ENCODE measurements around the gene HECTD3.
"Not testable (repeated sequence)": the region's sequence is repeated elsewhere in the genome, so short reads cannot be mapped to it uniquely, and the experiment has no call there.

HECTD3 gene

GRCh38 chr1:44985747-44986359 is 25.3 kb downstream of the HECTD3 start:
- DNase-seq = no peak

GRCh38 chr1:44977372-44977771 is 33.8 kb downstream of the HECTD3 start:
- DNase-seq = not testable (repeated sequence)

- DNase-seq = no peak
Measured at GRCh38 chr1:44976252-44976651, 34.9 kb downstream of the HECTD3 start.

GRCh38 chr1:44973645-44974044 is 37.5 kb downstream of the HECTD3 start:
- DNase-seq = no peak

- DNase-seq = no peak
Measured at GRCh38 chr1:44970317-44970716, 40.8 kb downstream of the HECTD3 start.

GRCh38 chr1:44964396-44964795 is 46.7 kb downstream of the HECTD3 start:
- no peak for DNase-seq

GRCh38 chr1:44962729-44963128 is 48.4 kb downstream of the HECTD3 start:
- no peak for DNase-seq

- DNase-seq = not testable (repeated sequence)
Measured at GRCh38 chr1:44962022-44962421, 49.1 kb downstream of the HECTD3 start.

- not testable (repeated sequence) for DNase-seq
Measured at GRCh38 chr1:44957566-44957965, 53.6 kb downstream of the HECTD3 start.

GRCh38 chr1:44956077-44956476 is 55.0 kb downstream of the HECTD3 start:
- DNase-seq = not testable (repeated sequence)
